ENCODE results near the gene GDF15.

- no peak for TF ChIP-seq POLR2A (IDR thresholded peaks at IDR 0.05)
- TF ChIP-seq, protein P1, sequence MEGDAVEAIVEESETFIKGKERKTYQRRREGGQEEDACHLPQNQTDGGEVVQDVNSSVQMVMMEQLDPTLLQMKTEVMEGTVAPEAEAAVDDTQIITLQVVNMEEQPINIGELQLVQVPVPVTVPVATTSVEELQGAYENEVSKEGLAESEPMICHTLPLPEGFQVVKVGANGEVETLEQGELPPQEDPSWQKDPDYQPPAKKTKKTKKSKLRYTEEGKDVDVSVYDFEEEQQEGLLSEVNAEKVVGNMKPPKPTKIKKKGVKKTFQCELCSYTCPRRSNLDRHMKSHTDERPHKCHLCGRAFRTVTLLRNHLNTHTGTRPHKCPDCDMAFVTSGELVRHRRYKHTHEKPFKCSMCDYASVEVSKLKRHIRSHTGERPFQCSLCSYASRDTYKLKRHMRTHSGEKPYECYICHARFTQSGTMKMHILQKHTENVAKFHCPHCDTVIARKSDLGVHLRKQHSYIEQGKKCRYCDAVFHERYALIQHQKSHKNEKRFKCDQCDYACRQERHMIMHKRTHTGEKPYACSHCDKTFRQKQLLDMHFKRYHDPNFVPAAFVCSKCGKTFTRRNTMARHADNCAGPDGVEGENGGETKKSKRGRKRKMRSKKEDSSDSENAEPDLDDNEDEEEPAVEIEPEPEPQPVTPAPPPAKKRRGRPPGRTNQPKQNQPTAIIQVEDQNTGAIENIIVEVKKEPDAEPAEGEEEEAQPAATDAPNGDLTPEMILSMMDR (IDR thresholded peaks at IDR 0.05), result no peak
Measured at GRCh38 chr19:18424890-18425514, 39.0 kb downstream of the GDF15 start.
